Astrocyte of the hippocampus (primary cell): ENCODE results near the gene CAPG.

Source experiments
- DNase-seq: peaks from one replicate; pipeline ENCODE4 v3.0.0; 2011; ENCODE audit warnings: low read depth, low spot score

The CAPG gene

DNA sequence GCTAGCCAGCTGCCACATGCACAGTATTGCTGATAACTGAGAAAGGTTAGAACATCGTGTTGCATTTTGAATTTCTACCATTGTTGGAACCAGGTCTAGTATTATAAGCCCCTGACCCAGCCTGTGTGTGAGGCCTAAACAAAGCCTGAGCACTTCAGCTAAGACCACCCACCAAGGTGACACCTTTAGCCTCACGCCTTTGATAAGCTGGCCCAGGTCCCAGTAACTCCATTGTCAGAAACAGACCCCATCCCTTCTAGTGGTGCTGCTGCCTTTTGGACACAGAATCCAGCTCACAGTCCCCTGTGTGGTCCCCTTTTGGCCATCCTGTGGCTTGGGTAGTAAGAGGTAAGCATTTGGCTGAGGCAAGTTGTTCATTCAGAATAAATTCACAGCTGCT lies 54.0 kb downstream of the CAPG start:
- DNase-seq, result no peak

DNA sequence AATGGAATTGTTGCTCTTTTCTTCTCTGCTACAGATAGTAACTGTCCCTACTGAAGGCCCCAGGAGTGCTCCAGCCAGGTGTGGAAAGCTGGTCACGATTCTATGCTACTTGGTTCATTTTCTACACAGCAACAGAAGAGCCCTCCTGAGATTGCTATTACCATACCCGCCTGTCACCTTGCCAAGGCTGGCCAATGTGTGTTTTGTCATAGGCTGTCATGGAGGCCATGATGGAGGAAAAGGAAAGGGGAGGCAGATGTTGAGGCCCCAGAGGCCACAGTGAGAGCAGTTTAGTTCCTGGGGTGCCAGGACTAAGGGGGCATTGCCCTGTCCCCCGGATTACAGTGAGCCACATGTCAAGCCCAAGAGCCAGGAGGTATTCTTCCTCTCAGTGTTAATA lies 54.6 kb downstream of the CAPG start:
- peak; percentile 12 for DNase-seq

DNA sequence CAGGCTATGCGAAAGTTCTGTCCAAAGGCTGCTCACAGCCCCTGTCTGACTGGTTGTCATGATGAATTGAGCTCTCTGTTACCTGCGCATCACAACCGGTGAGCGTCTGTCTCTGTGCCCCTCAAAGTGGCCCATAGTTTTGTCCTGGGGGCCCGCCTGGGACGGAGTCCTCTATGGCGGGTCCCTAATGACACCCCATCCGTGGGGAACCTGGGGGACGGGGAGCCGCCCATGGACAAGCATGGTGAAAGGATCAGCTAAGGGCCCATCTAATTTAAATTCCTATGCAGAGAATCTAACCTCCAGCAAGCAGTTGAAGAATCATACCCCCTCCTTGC lies 55.1 kb downstream of the CAPG start:
- DNase-seq, result no peak

DNA sequence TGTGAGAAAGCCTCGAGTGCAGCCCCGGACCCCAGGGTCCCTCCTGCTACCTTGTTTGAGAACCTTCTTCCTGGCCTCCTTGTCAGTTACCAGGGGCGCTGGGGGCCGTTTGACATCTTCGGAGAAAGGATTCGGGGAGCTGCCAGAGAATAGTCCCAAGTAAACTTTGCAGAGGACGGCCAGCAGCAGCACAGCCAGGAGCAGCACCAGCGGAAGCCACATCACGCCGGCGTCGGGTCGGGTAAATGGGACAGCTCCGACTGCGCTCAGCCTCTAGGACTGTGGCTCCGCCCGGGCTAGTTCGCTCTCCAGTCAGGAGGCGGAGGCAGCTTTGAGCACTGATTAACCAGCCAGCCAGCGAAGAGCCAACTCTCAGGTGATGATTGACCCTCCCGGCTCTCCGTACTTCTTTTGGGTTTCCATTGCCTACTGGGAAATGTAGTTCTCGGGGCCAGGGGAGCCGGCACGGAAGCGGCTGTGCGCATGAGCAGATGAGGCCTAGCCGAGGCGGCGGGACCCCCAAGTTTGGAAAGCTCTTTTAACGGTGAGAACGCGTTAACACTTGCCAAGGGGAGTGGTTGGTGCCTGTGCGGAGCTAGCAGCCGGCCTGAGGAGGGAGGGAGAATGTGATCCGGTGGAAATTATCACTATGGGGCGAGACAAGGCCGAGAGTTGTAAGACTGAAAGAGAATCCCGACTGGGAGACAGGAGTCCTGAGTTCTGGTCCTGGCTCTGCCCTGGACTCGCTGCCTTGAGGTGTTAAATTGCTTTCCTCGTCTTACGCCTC lies 55.7 kb downstream of the CAPG start, which contains the start of the genes ELMOD3 and RETSAT:
Gene ELMOD3 (plus strand): TSS at position 484 of the 787 bp plus-strand sequence. CDS start 2,430 bp downstream, outside the sequence.
Gene RETSAT (minus strand): TSS at position 243 of the 787 bp plus-strand sequence. CDS start 21 bp downstream, at position 222.
- DNase-seq, result peak; percentile 99

DNA sequence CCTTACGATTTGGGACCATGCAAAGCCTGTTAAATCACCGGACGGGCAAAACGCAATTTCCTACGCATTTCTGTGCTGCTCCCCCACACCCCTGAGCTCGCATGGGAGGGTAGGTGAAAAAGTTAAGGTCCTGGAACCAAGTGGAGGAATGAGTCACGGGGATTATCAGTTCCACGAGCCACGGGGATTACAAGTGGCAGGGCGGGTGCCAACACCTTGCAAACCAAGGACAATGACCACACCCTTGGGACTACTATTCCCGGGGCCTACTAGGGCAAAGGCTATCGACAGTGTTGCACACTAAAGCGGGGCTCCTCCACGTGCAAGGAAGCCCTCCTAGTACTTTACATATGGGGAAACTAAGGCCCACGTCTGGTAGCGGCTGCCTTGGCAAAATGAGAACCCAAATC lies 56.3 kb downstream of the CAPG start:
- peak; percentile 30 for DNase-seq

DNA sequence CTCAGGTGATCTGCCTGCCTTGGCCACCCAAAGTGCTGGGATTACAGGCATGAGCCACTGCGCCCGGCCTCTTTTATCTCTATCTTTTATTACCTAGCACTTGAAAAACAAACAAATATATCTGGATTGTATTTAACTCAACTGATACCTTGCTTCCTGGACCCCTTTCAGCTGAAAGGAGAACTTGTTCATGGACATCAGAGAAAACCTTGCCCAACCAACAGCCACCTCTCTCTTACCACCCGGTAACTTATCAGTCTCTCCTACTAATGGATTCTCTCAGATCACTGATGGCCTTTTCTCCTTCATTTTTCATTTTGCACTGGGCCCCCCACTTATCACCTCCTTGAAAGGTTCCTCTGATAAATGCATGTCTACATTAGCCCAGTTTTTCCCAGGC lies 62.6 kb downstream of the CAPG start:
- no peak for DNase-seq
